ENCODE data around the gene ATP2A2. TPM values are rescaled to one million over a fixed set of nuclear protein-coding genes. Genes with fewer than 3 reads are reported as not detected.

ATP2A2 gene
- total RNA-seq, 2 donors from 2014 or later = 52.7 to 61.6 TPM

DNA sequence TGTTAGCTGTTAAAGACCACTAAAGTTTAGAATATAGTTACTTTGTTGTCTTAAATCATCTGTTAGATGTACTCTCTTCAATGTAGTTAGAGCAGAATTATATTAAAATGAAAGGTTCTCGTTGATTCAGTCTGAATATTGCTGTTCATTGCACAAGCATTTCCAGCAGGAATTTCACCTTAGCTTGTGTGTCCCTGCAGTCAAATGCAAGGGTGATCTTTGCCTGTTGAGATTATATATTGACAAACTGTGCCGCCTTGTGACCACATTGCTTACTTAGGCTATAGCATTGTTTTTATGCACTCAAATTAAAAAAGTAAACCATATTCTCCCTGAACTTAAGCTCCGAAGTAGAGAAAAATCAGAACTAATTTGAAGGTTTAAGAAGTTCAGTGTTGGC lies 39.5 kb downstream of the ATP2A2 start:
- H3K27me3 ChIP-seq = no peaks in the 10 kb centered on the region
- DNase-seq (no peak), ATAC-seq (no peak)
- 60 to 83% methylated on average over 3 of the region's 3 CpGs for whole genome bisulfite sequencing, 2 donors
- no peak overlapping the region for H3K27ac ChIP-seq
- intact Hi-C loops (cut with DNase I) = no loop called here
- no peak for TF ChIP-seq POLR2A (IDR thresholded peaks at IDR 0.05)
- TF ChIP-seq, protein P1, sequence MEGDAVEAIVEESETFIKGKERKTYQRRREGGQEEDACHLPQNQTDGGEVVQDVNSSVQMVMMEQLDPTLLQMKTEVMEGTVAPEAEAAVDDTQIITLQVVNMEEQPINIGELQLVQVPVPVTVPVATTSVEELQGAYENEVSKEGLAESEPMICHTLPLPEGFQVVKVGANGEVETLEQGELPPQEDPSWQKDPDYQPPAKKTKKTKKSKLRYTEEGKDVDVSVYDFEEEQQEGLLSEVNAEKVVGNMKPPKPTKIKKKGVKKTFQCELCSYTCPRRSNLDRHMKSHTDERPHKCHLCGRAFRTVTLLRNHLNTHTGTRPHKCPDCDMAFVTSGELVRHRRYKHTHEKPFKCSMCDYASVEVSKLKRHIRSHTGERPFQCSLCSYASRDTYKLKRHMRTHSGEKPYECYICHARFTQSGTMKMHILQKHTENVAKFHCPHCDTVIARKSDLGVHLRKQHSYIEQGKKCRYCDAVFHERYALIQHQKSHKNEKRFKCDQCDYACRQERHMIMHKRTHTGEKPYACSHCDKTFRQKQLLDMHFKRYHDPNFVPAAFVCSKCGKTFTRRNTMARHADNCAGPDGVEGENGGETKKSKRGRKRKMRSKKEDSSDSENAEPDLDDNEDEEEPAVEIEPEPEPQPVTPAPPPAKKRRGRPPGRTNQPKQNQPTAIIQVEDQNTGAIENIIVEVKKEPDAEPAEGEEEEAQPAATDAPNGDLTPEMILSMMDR (IDR thresholded peaks at IDR 0.05) = no peak
- no peaks in the 10 kb centered on the region for H3K4me1 ChIP-seq
- peaks cover 0 to 5% of the 10 kb centered on the region in 2 donors for H3K36me3 ChIP-seq (replicated peaks in 1 of 2; ENCODE audit: insufficient read depth in 1 of 2, low read depth in 2 of 2)
- H3K9me3 ChIP-seq = no peaks in the 10 kb centered on the region
- no peak overlapping the region for H3K4me3 ChIP-seq

- H3K27me3 ChIP-seq = no peaks in the 10 kb centered on the region
- no peaks in the 10 kb centered on the region for H3K4me1 ChIP-seq
- no peak for DNase-seq
- intact Hi-C loops (cut with DNase I) = no loop called here
- TF ChIP-seq, protein P1 (IDR thresholded peaks at IDR 0.05) = no peak
- no peak for TF ChIP-seq POLR2A (IDR thresholded peaks at IDR 0.05)
- H3K27ac ChIP-seq = no peak overlapping the region
- H3K36me3 ChIP-seq (replicated peaks in 1 of 2; ENCODE audit: insufficient read depth in 1 of 2, low read depth in 2 of 2) = peaks cover 3 to 31% of the 10 kb centered on the region in 2 donors
- no peak for ATAC-seq
- no peaks in the 10 kb centered on the region for H3K9me3 ChIP-seq
- WGBS, 2 donors = 84 to 89% methylated on average over 4 of the region's 4 CpGs
- H3K4me3 ChIP-seq = no peak overlapping the region
Observed at GRCh38 chr12:110329710-110330109, 48.7 kb downstream of the ATP2A2 start.

DNA sequence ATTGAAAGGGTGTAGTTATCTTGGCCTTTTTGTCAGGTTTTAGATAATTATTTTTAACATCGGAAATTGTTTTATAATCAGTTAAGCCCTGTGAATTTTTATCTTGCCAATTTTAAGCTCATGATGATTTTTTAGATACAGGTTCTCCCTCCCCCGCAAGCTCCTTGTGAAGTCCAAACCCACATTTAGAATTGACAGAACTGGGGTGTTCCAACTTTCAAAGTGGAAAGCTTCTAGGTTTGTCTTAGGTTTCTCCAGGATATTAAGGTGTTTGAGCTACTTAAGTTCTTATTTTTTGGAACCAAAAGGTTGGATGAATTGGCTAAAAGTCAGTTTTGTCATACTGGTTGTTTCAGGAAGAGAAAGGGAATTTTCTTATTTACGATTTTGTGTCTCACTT lies 49.1 kb downstream of the ATP2A2 start:
- intact Hi-C loops (cut with DNase I) = no loop called here
- peak overlapping the region in 1 of 4 donors; percentile 19 for H3K27ac ChIP-seq
- no peaks in the 10 kb centered on the region for H3K9me3 ChIP-seq
- 64 to 71% methylated on average over 3 of the region's 3 CpGs for WGBS, 2 donors
- no peaks in the 10 kb centered on the region for H3K4me1 ChIP-seq
- TF ChIP-seq, protein P1 (IDR thresholded peaks at IDR 0.05) = no peak
- no peak for TF ChIP-seq POLR2A (IDR thresholded peaks at IDR 0.05)
- peaks cover 3 to 31% of the 10 kb centered on the region in 2 donors for H3K36me3 ChIP-seq (replicated peaks in 1 of 2; ENCODE audit: insufficient read depth in 1 of 2, low read depth in 2 of 2)
- ATAC-seq (no peak), DNase-seq (no peak)
- no peak overlapping the region for H3K4me3 ChIP-seq
- H3K27me3 ChIP-seq = no peaks in the 10 kb centered on the region

DNA sequence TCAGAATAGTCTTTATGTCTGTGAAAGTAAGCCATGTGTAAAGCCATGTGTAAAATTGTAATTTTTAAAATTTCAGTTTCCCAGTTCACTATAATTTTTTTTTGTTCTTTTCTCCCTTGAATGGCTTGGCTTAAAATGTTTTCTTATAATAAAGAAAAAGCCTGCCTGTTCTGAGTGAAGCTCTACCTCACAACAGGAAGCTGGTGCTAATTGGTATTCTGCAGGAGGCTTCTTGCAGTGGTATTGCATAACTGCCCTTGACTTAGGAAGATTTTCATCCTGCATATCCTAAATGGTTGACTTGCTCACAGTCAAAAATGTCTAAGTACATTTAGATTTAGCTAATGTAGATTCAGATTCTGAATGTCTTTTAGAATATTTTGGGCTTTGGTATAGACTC lies 49.5 kb downstream of the ATP2A2 start:
- H3K4me1 ChIP-seq = no peaks in the 10 kb centered on the region
- peak overlapping the region in 1 of 4 donors; percentile 19 for H3K27ac ChIP-seq
- H3K9me3 ChIP-seq = no peaks in the 10 kb centered on the region
- H3K4me3 ChIP-seq = no peak overlapping the region
- ATAC-seq (no peak), DNase-seq (no peak)
- intact Hi-C loops (cut with DNase I) = no loop called here
- H3K27me3 ChIP-seq = no peaks in the 10 kb centered on the region
- peaks cover 3 to 33% of the 10 kb centered on the region in 2 donors for H3K36me3 ChIP-seq (replicated peaks in 1 of 2; ENCODE audit: insufficient read depth in 1 of 2, low read depth in 2 of 2)
- no peak for TF ChIP-seq POLR2A (IDR thresholded peaks at IDR 0.05)
- TF ChIP-seq, protein P1 (IDR thresholded peaks at IDR 0.05) = no peak

GRCh38 chr12:110333201-110333600 lies 52.2 kb downstream of the ATP2A2 start:
- intact Hi-C loops (cut with DNase I) = no loop called here
- DNase-seq (no peak), ATAC-seq (no peak)
- H3K4me3 ChIP-seq = no peak overlapping the region
- TF ChIP-seq, protein P1 (IDR thresholded peaks at IDR 0.05) = no peak
- H3K4me1 ChIP-seq = no peaks in the 10 kb centered on the region
- H3K9me3 ChIP-seq = no peaks in the 10 kb centered on the region
- H3K36me3 ChIP-seq (replicated peaks in 1 of 2; ENCODE audit: insufficient read depth in 1 of 2, low read depth in 2 of 2) = peaks cover 3 to 38% of the 10 kb centered on the region in 2 donors
- no peaks in the 10 kb centered on the region for H3K27me3 ChIP-seq
- H3K27ac ChIP-seq = no peak overlapping the region

All from body of pancreas (tissue), 4 donors.